SK-N-SH (cell line): ENCODE results near the gene HSPG2.

ENCODE experiments used
- ELF1 ChIP-seq: IDR thresholded peaks from 2 replicates; pipeline ENCODE4 v1.4.0; 2012
- EP300 ChIP-seq, 2 experiments: IDR thresholded peaks; 2 replicates each; pipeline versions ENCODE4 v1.4.0 to v1.6.1; 2012; ENCODE audit warnings: borderline replicate concordance in 1 of 2, low read depth in 1 of 2, low read length in 1 of 2
- MEF2A ChIP-seq: IDR thresholded peaks from 2 replicates; pipeline ENCODE4 v1.4.0; 2012; ENCODE audit warnings: low read depth, borderline replicate concordance
- POLR2AphosphoS5 ChIP-seq: IDR thresholded peaks from 2 replicates; pipeline ENCODE4 v1.6.1; 2012; ENCODE audit warnings: low read depth, low read length
- SIN3A ChIP-seq: IDR thresholded peaks from 2 replicates; pipeline ENCODE4 v1.6.1; 2012; ENCODE audit warnings: low read depth, mild to moderate bottlenecking, low read length, moderate library complexity, borderline replicate concordance
- SMC3 ChIP-seq: IDR thresholded peaks from 2 replicates; pipeline ENCODE4 v1.6.1; 2012; ENCODE audit warnings: low read depth, low read length, improper control_type of control experiment
- TF ChIP-seq, protein P1 (sequence below): fragments of 200-600 bp; sonication (generic); IDR thresholded peaks from 2 replicates; pipeline ENCODE4 v1.6.1; 2017; ENCODE audit warnings: antibody characterized with exemption, mild to moderate bottlenecking, moderate library complexity
- TF ChIP-seq, protein P2 (sequence below): IDR thresholded peaks from 2 replicates; pipeline ENCODE4 v1.6.1; 2012; ENCODE audit warnings: mild to moderate bottlenecking, low read depth, low read length, moderate library complexity
- TF ChIP-seq, protein P3 (sequence below): fragments of 150-350 bp; IDR thresholded peaks from 2 replicates; pipeline ENCODE4 v1.6.1; 2017; ENCODE audit warnings: antibody characterized with exemption, low read length, low read depth, borderline replicate concordance

DNA sequence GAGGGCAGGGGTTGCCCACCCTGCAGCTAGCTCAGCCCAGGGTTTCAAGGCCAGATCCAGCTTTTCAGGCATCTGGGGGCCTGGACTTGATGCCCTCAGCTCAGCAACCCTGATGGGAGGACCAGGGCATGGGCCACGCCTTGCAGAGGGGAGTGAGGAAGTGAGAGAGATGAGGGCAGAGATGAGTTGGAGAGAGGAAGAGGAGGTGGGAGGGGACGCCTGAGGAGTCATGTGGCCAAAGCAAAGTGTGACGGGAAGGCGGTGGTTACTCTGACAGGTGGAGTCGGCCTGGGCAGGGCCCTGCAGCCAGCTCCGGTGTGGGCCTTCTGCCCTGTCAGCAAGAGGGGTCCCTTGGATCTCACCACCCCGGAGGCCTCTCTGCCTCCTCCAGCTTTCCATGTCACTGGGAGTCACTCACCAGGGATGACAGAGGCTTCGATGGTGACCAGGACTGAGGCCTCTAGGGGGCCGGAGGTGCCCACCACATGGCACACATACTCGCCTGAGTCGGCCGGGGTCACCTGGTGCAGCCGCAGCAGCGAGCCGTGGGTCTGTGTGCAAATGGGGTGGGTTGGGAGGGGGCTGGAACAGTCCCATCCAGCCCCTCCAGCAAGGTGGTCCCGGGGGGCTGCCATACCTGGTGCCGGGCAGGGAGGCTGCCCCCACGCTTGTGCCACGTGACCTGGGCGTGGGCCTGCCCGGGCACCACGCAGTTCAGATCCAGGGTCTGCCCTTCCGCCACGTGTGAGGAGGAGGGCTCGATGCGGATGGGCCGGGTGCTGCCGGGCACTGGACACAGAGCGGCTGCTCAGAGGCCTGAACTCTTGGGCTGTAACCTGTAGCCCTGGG is 84.6 kb downstream of the HSPG2 start:
- TF ChIP-seq MEF2A = no peak
- no peak for TF ChIP-seq SMC3
- TF ChIP-seq, protein P1, sequence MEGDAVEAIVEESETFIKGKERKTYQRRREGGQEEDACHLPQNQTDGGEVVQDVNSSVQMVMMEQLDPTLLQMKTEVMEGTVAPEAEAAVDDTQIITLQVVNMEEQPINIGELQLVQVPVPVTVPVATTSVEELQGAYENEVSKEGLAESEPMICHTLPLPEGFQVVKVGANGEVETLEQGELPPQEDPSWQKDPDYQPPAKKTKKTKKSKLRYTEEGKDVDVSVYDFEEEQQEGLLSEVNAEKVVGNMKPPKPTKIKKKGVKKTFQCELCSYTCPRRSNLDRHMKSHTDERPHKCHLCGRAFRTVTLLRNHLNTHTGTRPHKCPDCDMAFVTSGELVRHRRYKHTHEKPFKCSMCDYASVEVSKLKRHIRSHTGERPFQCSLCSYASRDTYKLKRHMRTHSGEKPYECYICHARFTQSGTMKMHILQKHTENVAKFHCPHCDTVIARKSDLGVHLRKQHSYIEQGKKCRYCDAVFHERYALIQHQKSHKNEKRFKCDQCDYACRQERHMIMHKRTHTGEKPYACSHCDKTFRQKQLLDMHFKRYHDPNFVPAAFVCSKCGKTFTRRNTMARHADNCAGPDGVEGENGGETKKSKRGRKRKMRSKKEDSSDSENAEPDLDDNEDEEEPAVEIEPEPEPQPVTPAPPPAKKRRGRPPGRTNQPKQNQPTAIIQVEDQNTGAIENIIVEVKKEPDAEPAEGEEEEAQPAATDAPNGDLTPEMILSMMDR = no peak
- TF ChIP-seq, protein P2, sequence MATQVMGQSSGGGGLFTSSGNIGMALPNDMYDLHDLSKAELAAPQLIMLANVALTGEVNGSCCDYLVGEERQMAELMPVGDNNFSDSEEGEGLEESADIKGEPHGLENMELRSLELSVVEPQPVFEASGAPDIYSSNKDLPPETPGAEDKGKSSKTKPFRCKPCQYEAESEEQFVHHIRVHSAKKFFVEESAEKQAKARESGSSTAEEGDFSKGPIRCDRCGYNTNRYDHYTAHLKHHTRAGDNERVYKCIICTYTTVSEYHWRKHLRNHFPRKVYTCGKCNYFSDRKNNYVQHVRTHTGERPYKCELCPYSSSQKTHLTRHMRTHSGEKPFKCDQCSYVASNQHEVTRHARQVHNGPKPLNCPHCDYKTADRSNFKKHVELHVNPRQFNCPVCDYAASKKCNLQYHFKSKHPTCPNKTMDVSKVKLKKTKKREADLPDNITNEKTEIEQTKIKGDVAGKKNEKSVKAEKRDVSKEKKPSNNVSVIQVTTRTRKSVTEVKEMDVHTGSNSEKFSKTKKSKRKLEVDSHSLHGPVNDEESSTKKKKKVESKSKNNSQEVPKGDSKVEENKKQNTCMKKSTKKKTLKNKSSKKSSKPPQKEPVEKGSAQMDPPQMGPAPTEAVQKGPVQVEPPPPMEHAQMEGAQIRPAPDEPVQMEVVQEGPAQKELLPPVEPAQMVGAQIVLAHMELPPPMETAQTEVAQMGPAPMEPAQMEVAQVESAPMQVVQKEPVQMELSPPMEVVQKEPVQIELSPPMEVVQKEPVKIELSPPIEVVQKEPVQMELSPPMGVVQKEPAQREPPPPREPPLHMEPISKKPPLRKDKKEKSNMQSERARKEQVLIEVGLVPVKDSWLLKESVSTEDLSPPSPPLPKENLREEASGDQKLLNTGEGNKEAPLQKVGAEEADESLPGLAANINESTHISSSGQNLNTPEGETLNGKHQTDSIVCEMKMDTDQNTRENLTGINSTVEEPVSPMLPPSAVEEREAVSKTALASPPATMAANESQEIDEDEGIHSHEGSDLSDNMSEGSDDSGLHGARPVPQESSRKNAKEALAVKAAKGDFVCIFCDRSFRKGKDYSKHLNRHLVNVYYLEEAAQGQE = no peak
- no peak for TF ChIP-seq POLR2AphosphoS5
- no peak for TF ChIP-seq EP300 (IDR thresholded peaks at IDR 0.05; ENCODE audit: borderline replicate concordance in 1 of 2, low read depth in 1 of 2, low read length in 1 of 2)
- TF ChIP-seq, protein P3, sequence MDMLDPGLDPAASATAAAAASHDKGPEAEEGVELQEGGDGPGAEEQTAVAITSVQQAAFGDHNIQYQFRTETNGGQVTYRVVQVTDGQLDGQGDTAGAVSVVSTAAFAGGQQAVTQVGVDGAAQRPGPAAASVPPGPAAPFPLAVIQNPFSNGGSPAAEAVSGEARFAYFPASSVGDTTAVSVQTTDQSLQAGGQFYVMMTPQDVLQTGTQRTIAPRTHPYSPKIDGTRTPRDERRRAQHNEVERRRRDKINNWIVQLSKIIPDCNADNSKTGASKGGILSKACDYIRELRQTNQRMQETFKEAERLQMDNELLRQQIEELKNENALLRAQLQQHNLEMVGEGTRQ = no peak
- no peak for TF ChIP-seq SIN3A
- TF ChIP-seq ELF1 = no peak
